ENCODE measurements around the gene GM2A. TPM values are rescaled to one million over a fixed set of nuclear protein-coding genes. Genes with fewer than 3 reads are reported as not detected.

The GM2A gene
- total and polyA plus RNA-seq, 9 of the 15 experiments (the other 6 are each of a cell fraction or from before 2014, with no cell fraction given) = 5.8 to 36.0 (median 10.0) TPM

DNA sequence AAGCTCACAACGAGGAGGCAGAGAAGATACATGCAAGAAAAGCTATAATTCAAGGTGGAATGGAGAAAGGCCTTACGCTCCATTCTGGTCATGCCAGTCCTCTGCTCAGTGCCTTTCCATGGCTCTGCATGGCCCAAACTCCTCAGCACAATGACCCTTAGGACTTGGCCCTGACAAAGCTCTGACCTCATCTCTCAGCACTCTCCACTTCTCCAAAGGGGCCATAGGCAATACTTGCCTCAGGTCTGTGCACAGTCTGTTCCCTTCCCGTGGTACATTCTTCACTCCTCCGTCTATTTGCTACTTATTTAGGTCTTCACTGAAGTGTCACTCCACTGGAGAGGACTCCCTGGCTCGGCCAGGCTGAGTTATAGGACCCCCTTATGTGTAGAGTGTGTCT lies 25.9 kb downstream of the GM2A start:
- in situ Hi-C loops (cut with MboI) (no loop called here), intact Hi-C loops (cut with micrococcal nuclease) (no loop called here)
- H3K4me3 ChIP-seq = no peak overlapping the region
- DNase-seq (ENCODE audit: extremely low read depth in 1 of 4, low spot score in 3 of 4) (no peak), ATAC-seq (no peak), FAIRE-seq (no peak)
- H3K36me3 ChIP-seq (ENCODE audit: control insufficient read depth, insufficient read depth, low read length) = no peaks in the 10 kb centered on the region
- H3K4me2 ChIP-seq (ENCODE audit: insufficient read depth, low read length) = no peak overlapping the region
- 0% methylated on average over 5 of the region's 5 CpGs for WGBS (ENCODE audit: insufficient coverage, low coverage, missing lambda C conversion rate)
- H3K79me2 ChIP-seq (ENCODE audit: control insufficient read depth, insufficient read depth, low read length) = no peaks in the 10 kb centered on the region
- no peak overlapping the region for H2AFZ ChIP-seq (ENCODE audit: low read depth, low read length)
- no peak overlapping the region for H3K9ac ChIP-seq (ENCODE audit: insufficient read depth in 1 of 2, low read depth in 2 of 2, low read length in 2 of 2)
- ChIA-PET POLR2A (no interaction called here), CTCF (ENCODE audit: low intra/inter-chr PET ratio) (no interaction called here)
- no peaks in the 10 kb centered on the region for H4K20me1 ChIP-seq (replicated peaks; ENCODE audit: control insufficient read depth, insufficient read depth, low read length)
- peaks cover 9 to 29% of the 10 kb centered on the region in 2 experiments for H3K27me3 ChIP-seq (ENCODE audit: control insufficient read depth in 2 of 2, insufficient read depth in 2 of 2, low read length in 2 of 2)
- H3K27ac ChIP-seq (ENCODE audit: extremely low read depth, low read depth, low read length) = no peak overlapping the region
- no TSS peak for BruUV-seq (replicated peaks)
- H3K4me1 ChIP-seq (replicated peaks in 1 of 2; ENCODE audit: control insufficient read depth in 2 of 2, insufficient read depth in 2 of 2, low read length in 2 of 2) = no peaks in the 10 kb centered on the region
- H3K9me1 ChIP-seq (ENCODE audit: control insufficient read depth, insufficient read depth, low read length) = no peaks in the 10 kb centered on the region
- H3K9me3 ChIP-seq (replicated peaks; ENCODE audit: control insufficient read depth, insufficient read depth, low read depth, low read length) = no peaks in the 10 kb centered on the region
- TF ChIP-seq ZBTB43 (CRISPR knock-in tag; IDR thresholded peaks at IDR 0.05) (no peak), SMARCE1 (IDR thresholded peaks at IDR 0.05) (no peak), ELF4 (CRISPR knock-in tag; IDR thresholded peaks at IDR 0.05) (no peak), KLF16 (IDR thresholded peaks at IDR 0.05) (no peak), ZNF586 (CRISPR knock-in tag; conservative IDR thresholded peaks at IDR 0.05) (no peak), RNF2 (IDR thresholded peaks at IDR 0.05) (no peak), ZZZ3 (IDR thresholded peaks at IDR 0.05) (no peak), POLR2H (tag; IDR thresholded peaks at IDR 0.05; ENCODE audit: low read depth) (no peak), ZNF699 (CRISPR knock-in tag; IDR thresholded peaks at IDR 0.05; ENCODE audit: insufficient replicate concordance) (no peak), SMARCB1 (IDR thresholded peaks at IDR 0.05; ENCODE audit: insufficient read length, low read depth) (no peak), ZNF75A (CRISPR knock-in tag; IDR thresholded peaks at IDR 0.05) (no peak), ZBTB2 (IDR thresholded peaks at IDR 0.05) (no peak)
- TF ChIP-seq, protein P1, sequence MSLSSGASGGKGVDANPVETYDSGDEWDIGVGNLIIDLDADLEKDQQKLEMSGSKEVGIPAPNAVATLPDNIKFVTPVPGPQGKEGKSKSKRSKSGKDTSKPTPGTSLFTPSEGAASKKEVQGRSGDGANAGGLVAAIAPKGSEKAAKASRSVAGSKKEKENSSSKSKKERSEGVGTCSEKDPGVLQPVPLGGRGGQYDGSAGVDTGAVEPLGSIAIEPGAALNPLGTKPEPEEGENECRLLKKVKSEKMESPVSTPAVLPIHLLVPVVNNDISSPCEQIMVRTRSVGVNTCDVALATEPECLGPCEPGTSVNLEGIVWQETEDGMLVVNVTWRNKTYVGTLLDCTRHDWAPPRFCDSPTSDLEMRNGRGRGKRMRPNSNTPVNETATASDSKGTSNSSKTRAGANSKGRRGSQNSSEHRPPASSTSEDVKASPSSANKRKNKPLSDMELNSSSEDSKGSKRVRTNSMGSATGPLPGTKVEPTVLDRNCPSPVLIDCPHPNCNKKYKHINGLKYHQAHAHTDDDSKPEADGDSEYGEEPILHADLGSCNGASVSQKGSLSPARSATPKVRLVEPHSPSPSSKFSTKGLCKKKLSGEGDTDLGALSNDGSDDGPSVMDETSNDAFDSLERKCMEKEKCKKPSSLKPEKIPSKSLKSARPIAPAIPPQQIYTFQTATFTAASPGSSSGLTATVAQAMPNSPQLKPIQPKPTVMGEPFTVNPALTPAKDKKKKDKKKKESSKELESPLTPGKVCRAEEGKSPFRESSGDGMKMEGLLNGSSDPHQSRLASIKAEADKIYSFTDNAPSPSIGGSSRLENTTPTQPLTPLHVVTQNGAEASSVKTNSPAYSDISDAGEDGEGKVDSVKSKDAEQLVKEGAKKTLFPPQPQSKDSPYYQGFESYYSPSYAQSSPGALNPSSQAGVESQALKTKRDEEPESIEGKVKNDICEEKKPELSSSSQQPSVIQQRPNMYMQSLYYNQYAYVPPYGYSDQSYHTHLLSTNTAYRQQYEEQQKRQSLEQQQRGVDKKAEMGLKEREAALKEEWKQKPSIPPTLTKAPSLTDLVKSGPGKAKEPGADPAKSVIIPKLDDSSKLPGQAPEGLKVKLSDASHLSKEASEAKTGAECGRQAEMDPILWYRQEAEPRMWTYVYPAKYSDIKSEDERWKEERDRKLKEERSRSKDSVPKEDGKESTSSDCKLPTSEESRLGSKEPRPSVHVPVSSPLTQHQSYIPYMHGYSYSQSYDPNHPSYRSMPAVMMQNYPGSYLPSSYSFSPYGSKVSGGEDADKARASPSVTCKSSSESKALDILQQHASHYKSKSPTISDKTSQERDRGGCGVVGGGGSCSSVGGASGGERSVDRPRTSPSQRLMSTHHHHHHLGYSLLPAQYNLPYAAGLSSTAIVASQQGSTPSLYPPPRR (CRISPR knock-in tag; IDR thresholded peaks at IDR 0.05; ENCODE audit: borderline replicate concordance) = no peak
- TF ChIP-seq, protein P2, sequence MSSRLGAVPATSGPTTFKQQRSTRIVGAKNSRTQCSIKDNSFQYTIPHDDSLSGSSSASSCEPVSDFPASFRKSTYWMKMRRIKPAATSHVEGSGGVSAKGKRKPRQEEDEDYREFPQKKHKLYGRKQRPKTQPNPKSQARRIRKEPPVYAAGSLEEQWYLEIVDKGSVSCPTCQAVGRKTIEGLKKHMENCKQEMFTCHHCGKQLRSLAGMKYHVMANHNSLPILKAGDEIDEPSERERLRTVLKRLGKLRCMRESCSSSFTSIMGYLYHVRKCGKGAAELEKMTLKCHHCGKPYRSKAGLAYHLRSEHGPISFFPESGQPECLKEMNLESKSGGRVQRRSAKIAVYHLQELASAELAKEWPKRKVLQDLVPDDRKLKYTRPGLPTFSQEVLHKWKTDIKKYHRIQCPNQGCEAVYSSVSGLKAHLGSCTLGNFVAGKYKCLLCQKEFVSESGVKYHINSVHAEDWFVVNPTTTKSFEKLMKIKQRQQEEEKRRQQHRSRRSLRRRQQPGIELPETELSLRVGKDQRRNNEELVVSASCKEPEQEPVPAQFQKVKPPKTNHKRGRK (tag; IDR thresholded peaks at IDR 0.05) = no peak
